ENCODE data around the gene CNDP1.

Gene CNDP1

DNA sequence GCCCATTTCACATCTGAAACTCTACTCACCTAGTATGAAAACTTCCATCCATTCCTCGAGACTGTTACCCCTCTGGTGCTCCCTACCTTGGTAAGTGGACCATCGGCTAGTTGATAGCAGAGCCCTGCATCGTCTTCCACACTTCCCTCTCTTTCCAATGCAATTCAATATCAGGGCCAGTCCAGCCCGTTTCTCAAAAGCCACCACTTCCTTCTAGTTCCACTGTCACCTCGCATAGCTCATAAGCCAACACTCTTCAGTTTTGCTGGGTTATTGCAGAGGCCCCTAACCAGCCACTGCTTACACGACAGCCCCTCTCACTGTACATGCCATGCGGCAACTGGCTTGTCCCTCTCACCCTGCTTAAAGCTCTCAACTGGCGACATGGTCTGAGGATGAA is 53.1 kb downstream of the CNDP1 start:
- DNase-seq (ENCODE audit: low spot score), result no peak

DNA sequence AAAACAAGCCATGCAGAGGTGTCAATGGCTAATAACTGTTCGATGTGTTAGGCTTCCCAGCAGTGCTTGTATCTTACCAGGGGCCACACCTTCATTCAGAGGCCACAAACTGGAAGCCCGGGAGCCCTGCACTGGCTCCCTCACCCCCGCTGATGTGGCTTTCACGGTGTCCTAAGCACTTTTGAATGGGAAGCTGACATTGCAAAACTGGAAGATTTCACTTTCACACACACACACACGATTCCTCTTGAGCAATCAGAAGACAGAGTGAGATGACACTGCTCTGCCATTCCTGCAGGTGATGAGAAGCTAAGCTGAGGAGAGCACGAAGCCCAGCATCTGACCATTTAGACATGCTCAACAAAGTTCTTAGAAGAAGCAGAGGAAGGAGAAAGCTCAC is 54.7 kb downstream of the CNDP1 start:
- no peak for DNase-seq (ENCODE audit: low spot score)

DNA sequence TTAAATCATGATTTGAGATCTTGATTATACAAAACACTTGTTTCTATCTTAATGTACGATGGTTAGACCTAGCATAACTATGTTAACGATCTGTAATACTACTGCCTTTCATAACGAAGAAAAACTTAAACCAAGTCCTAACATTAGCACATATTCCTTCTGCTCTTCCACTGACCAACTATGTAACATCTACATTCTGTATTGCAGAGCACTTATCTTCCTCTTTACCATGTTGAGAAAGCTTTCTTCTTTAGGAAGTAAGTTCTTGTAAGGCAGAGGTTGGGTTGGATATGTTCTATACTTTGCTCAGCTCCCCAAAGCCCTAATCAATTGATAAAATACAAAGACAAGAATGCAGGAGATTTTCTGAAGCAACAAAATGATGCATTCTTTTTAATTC is 55.5 kb downstream of the CNDP1 start:
- no peak for DNase-seq (ENCODE audit: low spot score)

DNA sequence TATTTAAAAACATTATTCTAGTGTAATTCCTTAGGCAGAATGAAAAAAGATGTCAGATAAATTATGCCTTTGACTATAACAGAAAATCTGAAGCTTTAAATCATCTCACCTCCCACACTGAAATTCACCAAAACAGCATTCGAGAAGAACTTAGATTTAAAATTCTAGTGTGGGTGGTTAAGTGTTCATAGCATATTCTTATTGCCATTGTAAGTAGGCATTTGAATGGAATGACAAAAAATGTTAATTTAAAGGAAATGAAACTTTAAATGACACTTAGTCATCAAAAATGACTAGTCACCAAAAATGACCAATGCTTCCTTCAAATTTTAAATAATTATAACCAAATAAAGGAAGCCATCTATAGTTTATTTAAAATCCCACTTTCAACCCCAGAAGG is 56.4 kb downstream of the CNDP1 start:
- no peak for DNase-seq (ENCODE audit: low spot score)

DNA sequence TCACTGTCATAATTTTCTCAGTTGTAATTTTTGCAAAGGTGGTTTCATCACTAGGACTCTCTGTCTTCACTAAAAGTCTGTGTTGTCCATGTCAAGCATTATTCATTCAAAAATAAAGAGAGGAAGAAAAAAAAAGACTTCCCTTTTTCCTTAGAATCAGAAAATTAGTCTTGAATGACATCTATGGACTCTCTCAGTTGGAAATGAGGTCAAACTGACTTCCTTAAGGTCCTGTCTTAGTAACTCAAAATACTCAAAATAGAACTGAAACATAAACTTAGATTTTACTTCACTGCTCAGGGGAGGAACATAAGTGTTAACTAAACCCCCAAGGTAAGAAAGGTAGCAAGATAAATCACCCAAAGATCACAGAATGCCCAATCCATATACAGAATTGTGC is 61.1 kb downstream of the CNDP1 start:
- DNase-seq (ENCODE audit: low spot score), result no peak

DNA sequence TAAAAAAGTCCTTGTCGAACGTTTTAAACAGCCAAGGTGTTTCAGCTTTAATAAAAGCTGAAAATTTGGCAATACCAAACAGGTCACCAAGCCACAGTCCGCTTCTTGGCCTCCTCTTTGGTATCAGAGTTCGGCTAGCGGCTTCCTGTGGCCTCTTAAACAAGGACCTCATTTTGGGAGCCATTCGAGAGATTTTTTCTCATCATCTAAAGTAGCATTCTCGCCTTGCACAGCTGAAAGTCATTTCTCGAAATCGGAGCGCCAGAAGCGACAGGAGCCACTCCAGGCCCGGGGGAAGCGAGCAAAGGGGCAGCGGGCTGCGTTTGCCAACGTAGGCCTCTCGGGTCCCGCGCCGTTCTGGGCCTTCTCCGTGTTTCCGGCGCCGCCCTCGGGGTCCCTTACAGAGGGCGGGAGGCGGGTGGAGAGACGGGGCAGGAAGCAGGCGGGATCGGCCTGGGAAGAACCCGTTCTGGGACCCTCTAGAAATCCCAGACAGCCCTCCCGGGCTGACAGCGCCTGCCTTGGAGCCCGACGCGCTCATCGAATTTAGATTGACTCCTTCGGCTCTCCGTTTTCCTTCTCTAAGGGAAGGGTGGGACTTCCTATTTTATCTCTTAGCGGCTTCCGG is 62.8 kb downstream of the CNDP1 start:
- DNase-seq (ENCODE audit: low spot score), result peak; percentile 84

DNA sequence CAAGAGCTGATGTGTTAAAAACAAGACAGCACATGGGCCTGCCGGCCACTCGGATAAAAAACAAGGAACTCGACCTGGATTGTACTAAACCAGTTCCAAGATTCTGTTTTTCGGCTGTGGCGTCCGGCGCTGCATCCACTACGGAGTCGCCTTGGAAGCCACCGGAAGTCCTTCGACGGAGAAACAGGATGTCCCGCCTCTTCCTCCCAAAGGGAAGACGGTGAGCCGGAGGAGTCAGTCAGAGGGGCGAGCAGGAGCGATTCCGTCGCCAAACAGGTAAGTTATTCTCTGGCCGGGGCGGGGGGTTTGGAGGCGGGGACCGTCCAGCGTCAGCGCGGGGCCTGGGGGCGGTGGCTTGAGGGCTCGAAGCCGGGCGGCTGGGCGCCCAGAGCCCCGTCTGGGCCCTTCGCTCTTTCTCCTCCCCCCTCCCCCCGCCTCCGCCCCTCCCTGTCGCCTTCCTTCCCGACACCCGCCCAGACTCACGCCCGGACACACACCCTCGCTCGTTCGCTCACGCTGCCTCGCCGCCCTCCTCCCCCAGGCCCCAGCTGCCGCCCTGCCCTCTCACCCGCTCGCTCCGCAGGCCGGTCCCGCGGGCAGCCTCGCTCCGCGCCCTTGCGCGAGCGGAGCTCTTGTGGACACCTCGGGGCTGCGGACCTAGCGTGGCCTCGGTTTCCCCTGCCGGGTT is 63.5 kb downstream of the CNDP1 start, which contains the start of gene ZNF407:
ZNF407 (plus strand) TSS at position 209 of the 688 bp plus-strand sequence. CDS start 33,150 bp downstream, outside the sequence.
- peak; percentile 95 for DNase-seq (ENCODE audit: low spot score)

DNA sequence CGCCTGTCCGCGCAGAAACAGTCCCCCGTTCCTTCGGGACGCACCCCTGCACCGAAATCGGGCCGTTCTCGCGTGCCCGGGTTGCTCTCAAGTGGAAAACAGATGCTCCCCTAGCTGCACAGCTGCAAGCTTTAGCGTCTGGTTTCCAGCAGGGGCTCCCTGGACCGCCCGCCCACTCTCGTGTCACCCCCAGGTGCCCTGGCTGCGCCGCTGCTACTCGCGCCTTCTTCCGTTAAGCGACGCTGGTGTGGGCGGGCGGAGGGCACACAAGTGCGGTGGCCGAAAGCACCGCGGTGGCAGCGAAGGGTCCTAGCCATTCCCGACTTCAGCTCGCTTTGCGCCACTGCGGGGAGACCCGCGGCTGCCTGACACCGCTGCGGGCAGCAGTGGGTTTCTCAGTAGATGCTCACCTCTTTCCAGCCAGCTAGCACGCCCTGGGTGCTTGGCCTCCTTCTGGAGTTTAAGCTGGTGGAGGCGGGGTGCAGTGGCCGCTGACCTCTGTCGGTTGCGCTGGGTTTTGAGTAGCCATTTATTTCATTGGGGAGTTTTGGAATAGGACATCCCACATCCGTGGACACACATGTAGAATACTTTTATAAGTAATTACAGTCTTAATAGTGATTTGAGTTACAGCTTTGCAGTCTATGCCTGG is 64.2 kb downstream of the CNDP1 start:
- DNase-seq (ENCODE audit: low spot score), result peak; percentile 86

DNA sequence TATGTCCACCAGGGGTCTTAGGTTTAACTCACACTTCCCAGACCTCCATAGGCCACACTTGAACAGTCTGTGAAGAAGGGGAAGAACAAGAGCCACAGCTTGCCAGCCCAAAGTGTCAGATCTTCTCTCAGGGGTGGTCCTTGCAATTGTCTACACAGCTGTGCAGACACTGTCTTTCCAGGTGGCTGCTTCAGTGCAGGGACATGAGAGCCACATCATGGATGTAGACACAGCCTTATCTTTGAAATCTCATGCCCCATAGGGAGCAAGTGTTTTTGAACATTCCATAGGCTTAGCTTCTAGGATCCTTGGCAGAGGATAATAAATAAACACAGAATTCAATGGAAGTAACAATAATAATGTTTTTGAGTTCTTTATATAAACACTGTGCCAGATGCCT is 70.1 kb downstream of the CNDP1 start:
- DNase-seq (ENCODE audit: low spot score), result no peak

DNA sequence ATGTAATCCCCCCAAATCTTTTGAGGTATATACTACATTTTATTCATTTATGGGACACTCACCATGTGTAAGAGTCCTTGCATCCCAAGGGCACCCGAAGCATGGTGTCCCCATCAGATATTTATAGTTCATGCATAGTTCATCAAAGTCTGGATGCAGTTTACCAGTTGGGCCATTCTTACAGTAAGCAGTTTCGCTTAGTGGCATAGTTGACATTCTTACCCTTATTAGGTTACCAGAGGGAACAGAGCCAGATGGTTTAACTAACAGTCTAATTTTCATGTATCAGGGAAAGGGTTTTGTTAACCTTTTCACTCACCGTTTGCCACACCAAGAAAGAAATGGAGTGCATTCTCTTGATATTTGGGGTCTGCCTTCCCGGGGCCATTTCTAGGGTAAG is 70.5 kb downstream of the CNDP1 start:
- DNase-seq (ENCODE audit: low spot score), result no peak

DNA sequence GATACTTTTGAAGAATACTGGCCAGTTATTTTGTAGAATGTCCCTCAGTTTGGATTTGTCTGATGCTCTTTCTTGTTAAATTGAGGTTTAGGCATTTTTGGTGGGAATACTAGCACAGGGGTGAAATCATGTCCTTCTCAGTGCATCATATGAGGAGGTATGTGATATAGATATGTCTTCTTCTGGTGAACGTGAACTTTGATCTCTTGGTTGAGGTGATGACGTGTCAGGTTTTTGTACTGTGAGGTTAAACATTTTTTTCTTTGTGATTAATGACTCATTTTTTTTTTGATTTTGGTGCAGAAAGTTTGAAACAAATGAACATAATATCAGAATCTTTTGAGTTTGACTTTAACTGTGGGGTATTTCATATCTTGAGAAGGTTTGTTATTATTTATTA is 74.4 kb downstream of the CNDP1 start:
- DNase-seq (ENCODE audit: low spot score), result no peak

DNA sequence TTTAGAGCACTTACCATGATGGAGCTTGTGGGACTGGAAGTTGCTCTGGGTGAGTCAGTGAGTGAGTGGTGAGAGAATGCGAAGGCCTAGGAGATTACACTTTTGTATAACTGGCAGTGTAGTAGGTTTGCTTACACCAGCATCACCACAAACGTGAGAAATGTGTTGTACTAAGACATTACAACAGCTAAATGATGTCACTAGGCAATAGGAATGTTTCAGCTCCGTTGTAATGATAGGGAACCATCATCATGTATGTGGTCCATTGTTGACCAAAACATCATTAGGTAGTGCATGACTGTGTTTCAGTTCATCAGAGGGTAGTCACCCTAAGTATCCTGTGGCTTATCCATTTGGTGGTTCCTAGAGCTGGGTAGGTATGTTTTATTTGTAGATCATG is 75.2 kb downstream of the CNDP1 start:
- no peak for DNase-seq (ENCODE audit: low spot score)

DNA sequence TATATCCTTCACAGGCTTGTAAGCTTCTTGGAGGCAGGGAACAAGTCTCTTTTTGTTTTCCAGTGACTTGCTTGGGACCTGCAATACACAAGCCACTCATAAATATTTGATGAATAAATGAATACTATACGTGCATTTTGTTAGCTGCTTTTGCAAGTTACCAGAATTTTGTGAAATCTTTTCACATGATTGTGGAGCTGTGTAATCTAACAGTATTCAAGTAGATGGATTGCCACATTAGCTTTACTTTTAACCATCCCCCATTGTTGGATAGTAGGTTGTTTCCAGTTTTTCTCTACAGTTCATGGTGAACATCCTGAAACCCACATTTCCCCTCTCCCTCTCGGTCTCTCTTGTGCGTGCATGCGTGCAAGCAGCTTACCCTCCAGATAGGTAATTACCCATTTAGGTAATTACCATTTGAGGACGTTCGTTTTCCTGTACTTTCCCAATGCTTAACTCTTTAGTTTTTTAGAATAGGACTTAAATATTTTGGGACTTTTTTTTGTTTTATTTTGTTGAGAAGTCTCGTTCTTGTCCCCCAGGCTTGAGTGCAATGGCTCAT is 75.8 kb downstream of the CNDP1 start:
- DNase-seq (ENCODE audit: low spot score), result no peak

DNA sequence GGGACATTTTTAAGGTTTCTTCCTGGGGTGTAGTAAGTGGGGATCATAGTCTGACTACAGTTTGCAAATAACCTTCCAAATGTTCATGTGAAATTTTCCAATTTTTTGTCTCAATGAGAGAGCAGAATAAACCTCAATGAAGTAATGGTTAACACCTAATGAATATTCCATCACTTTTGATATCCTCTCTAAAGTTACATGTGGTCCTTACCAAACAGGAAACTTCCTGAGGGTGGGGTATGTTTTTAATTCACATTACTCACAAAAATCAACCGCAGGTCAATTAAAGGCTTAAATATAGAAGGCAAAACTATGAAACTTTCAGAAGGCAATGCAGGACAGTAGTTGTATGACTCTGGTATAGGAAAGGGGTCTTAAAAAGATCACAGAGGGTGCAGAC is 76.6 kb downstream of the CNDP1 start:
- DNase-seq (ENCODE audit: low spot score), result no peak

DNA sequence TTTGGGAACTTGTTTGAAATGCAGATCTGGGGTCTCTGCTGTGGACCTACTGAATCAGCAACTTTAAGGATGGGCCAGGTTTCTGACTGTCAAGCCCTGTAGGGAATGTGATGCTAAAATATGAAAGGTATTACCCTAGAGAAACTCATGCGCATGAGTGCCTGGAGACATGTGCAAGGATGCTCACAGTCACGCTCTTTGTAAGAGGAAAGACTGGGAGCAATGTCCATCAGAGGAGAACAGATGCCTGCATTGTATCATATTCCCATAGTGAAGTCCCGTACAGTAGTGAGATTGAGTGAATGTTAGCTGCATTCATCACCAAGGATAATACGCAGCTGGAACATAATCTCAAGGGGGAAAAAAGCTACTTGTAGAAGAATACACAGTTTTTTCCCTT is 77.5 kb downstream of the CNDP1 start:
- DNase-seq (ENCODE audit: low spot score), result no peak

DNA sequence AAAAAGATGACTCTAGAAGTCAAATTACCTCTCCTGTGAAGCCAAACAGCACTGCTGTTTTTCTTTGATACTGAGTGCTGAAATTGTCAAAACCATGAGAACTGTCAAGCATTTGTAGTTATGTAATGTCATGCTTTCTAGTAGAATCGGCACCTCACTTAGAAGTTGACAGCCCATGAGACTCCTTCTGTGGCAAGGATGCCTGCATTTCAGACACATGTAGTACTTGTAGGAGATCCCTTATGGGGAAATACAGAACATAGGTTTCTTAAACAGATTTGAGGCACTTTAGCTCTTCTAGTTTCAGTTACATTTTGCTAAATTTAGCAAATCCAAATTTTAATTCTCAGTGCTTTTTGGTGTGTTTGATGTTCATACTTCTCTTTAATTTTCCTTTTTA is 79.1 kb downstream of the CNDP1 start:
- no peak for DNase-seq (ENCODE audit: low spot score)

DNA sequence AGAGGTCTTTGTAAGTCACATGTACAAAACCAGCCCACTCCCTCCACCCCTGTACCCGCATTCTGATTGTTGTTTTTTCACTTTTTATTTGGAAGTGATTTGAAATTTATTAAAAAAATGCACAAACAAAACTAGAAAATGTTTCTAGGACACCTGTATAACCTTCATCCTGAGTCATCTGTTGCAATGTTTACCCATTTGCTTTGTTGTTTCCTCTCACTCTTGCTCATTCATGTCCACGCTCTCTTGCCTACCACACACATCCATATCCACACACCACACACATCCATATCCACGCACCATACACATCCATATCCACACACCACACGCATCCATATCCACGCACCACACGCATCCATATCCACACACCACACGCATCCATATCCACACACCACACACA is 82.2 kb downstream of the CNDP1 start:
- no peak for DNase-seq (ENCODE audit: low spot score)

DNA sequence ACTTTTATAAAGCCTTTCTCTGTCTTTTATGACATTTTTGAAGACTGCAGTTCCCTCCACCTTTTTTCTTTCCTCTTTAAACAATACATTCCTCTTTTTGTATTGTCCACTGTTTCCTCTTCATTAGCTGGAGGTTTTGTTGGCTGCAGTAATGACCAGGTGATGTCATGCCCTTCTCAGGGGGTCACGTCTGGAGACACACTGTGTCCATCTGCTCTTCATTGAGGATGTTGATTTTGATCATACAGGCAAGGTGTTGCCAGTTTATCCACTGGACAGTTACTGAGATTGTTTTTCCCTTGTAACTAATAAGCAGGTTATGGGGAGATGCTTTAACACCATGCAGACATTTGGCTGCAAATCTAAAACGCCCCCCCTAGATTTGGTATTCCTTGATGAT is 83.2 kb downstream of the CNDP1 start:
- no peak for DNase-seq (ENCODE audit: low spot score)

DNA sequence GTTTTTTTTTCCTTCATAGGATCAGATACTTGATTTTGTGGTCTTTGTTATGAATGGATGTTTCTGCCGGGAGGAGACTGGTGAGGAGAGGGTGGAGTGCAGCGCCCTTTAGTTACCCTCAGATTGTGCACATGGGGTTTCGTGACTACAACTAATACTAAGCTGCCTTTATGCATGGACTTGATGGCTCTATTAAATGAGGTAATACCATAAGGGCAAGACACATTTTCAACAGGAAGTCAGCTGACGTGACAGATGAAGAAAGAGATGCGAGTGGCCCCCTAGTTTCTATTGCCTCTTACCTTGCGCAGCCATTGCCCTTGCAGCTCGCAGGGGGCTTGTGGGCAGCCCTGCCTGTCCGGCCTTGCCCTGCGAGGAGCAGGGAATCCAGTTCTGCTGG is 87.8 kb downstream of the CNDP1 start:
- no peak for DNase-seq (ENCODE audit: low spot score)

DNA sequence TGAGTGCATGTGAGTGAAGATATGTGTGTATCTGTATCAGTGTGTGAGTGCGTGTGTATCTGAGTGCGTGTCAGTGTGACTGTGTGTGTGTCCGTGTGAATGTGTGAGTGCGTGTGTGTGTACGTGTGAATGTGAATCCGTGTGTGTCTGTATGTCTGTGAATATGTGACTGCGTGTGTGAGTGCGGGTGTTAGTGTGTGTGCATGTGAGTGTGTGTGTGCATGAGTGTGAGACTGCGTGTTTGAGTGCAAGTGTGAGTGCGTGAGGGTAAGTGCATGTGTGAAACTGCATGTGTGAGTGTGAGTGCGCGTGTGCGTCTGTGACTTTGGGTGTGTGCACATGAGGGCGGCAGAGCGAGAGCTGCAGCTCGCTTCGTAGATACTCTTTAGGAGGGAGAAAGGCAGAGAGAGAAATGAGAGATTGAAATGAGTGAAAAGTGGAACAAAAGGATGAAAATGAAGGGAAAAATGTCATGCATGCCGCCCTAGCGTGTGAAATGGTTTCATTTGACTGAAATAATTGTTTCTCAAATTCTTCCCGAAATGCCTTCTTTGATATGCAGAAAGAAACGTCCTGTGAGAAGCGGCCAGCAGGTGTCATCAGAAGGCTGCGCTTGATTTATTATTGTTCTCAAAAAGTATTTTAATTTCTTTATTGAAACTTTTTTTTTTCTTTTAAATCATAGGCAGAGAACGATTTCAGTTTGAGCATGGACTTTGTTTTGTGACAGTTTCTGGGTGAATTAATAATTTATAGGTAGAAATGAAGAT is 88.9 kb downstream of the CNDP1 start:
- no peak for DNase-seq (ENCODE audit: low spot score)

DNA sequence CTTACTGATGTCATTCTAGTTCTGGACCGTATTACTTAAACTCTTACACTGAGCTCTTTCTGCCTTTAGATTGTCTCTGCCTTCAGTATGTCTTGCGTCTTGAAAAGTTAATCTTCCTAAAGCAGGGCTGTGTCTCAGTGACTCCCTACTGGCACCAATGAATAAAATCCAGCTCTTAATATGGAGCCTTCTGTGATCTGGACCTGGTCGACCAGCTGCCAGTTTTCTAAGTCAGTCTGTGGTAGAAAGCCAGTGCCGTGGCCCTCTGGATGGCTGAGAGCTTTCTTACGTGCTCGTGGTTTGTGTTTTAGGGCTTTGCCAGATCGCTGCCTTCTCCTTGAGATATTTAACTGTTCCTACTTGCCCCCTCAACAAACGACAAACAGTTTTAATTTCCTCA is 90.2 kb downstream of the CNDP1 start:
- no peak for DNase-seq (ENCODE audit: low spot score)

DNA sequence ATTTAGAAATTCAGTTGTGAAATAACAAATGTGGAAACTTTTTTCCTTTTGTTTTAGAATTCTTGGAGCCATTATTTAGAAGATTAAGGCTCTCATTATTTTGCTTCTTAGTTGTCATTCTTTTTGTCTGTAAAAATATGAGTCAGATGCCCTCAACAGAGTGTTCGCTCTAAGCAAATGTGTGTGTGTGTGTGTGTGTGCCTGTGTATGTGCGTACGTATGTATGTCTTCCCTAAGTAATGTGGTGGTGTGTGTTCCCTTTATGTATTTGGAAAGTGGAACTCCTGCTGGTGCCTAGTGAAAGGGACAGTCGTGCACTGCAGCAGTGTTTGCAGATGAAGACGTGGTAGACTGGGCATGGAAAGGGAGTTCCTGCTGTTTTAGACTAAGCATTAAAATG is 90.9 kb downstream of the CNDP1 start:
- no peak for DNase-seq (ENCODE audit: low spot score)

All from D341Med (cell line).